LNCaP clone FGC (cell line): ENCODE measurements around the gene RAD18.

Experiments used
- DNase-seq: peaks from one replicate; pipeline ENCODE4 v3.0.0-alpha.2; 2011; ENCODE audit warnings: low read depth
- H3K4me3 ChIP-seq: 2 replicates; pipeline ENCODE4 v1.5.1; 2011; ENCODE audit warnings: mild to moderate bottlenecking, low read depth, low read length, control low read depth
- CTCF ChIP-seq: IDR thresholded peaks from 2 replicates; pipeline ENCODE4 v1.5.1; 2012; ENCODE audit warnings: mild to moderate bottlenecking; ENCODE audit not compliant: control insufficient read depth, insufficient read depth; ENCODE audit errors: extremely low read depth

Gene RAD18

DNA sequence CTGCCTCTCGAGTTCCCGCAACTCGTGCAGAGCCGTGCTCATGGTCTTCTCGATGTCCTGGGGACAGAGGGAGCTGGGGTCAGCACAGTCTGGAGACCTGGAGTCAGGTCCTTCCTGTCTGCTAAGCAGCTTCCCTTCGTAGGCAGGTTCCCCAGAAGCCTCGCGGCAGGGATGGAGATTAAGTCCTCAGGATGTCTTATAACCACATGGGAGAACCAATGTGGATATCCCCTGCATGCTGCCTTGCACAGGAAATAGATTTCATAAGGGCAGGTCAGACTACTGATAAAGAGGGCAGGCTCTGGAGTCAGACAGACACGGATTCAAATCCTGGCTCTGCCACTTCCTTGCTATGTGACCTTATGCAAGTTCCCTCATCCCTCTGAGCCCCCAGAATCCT, 22.6 kb upstream of the RAD18 start:
- DNase-seq = no peak
- H3K4me3 ChIP-seq = no peak overlapping the region
- no peak for TF ChIP-seq CTCF

GRCh38 chr3:8985411-8985831, 22.1 kb upstream of the RAD18 start:
- no peak for DNase-seq
- no peak for TF ChIP-seq CTCF
- no peak overlapping the region for H3K4me3 ChIP-seq

- no peak for DNase-seq
- TF ChIP-seq CTCF = no peak
- no peak overlapping the region for H3K4me3 ChIP-seq
Observed at GRCh38 chr3:8984526-8984925, 21.3 kb upstream of the RAD18 start.

DNA sequence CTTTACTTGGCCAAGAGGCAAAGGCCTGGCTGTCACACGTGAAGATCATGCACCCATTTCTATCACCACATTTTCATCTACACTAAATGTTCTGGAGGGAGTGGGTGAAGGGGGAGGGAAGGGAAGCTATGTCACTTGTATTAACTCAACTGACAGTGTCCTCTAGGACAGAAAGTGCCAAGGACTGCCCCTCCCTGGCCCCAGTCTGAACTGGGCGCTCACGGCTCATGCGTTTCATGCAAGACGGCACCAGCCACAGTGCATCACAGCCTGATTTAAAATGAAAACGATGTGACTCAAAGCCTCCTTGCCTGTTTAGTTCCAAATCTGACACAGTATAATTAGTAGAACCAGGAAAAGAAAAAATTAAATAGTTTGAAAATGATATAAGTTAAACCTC, 20.8 kb upstream of the RAD18 start:
- no peak overlapping the region for H3K4me3 ChIP-seq
- no peak for DNase-seq
- no peak for TF ChIP-seq CTCF

GRCh38 chr3:8983591-8983990, 20.3 kb upstream of the RAD18 start:
- no peak for TF ChIP-seq CTCF
- DNase-seq = no peak
- no peak overlapping the region for H3K4me3 ChIP-seq

- TF ChIP-seq CTCF = no peak
- no peak for DNase-seq
- no peak overlapping the region for H3K4me3 ChIP-seq
Observed at GRCh38 chr3:8983026-8983425, 19.8 kb upstream of the RAD18 start.

DNA sequence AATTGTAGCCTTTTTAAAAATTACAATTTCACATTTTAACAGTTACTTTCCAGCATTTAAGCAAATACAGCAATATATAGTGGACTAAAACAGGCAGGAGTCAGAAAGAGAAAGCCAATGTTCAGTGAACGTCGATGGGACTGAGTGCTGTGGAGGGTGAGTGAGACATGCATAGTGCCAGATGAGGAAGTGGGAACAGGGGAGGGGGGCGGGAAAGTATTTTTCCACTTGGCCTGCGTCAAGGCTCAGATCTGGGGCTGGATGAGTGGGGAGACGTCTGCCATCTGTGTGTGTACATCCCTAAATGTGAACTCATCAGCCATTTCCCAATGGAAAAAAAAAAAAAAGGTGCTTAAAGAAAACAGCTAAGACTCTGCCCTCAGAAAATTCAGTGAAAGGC, 19.2 kb upstream of the RAD18 start:
- TF ChIP-seq CTCF = no peak
- no peak for DNase-seq
- no peak overlapping the region for H3K4me3 ChIP-seq
